C4-2B (cell line): ENCODE measurements around the gene GABRG3.
A peak's percentile ranks its signal among the peaks of the same experiment; 100 is the strongest.

Experiments used
- H3K27ac ChIP-seq: fragments of 450-650 bp; 2 replicates; pipeline ENCODE4 v1.5.1; 2017
- CTCF ChIP-seq: fragments of 450-650 bp; conservative IDR thresholded peaks from 2 replicates; pipeline ENCODE4 v1.5.1; 2017; ENCODE audit warnings: mild to moderate bottlenecking
- ZFX ChIP-seq: fragments of 450-650 bp; IDR thresholded peaks from 2 replicates; pipeline ENCODE4 v1.6.1; 2017

Gene GABRG3

GRCh38 chr15:26954403-26954802, 16.6 kb upstream of the GABRG3 start:
- no peak overlapping the region for H3K27ac ChIP-seq
- TF ChIP-seq ZFX (no peak), CTCF (no peak)

- H3K27ac ChIP-seq = no peak overlapping the region
Observed at GRCh38 chr15:26967719-26968269, 3.2 kb upstream of the GABRG3 start.

GRCh38 chr15:26968806-26969205, 2.2 kb upstream of the GABRG3 start:
- no peak overlapping the region for H3K27ac ChIP-seq
- TF ChIP-seq ZFX (no peak), CTCF (no peak)

More at GRCh38 chr15:26967719-26968269, 3.2 kb upstream of the GABRG3 start:
- no peak for TF ChIP-seq ZFX
- TF ChIP-seq CTCF = no peak

GRCh38 chr15:26971271-26972018, 464 bp downstream of the GABRG3 start:
- H3K27ac ChIP-seq = peak overlapping the region; percentile 24
- TF ChIP-seq ZFX (peak; percentile 15; the same call in 1 of the 2 replicates), CTCF (peak; percentile 23)

- TF ChIP-seq ZFX = no peak
- H3K27ac ChIP-seq = no peak overlapping the region
Observed at GRCh38 chr15:26972636-26973035, 1.7 kb downstream of the GABRG3 start.

- TF ChIP-seq CTCF (peak; percentile 82), ZFX (no peak)
- H3K27ac ChIP-seq = no peak overlapping the region
Observed at GRCh38 chr15:26974120-26974780, 3.3 kb downstream of the GABRG3 start.

- no peak for TF ChIP-seq CTCF
- no peak for TF ChIP-seq ZFX
- H3K27ac ChIP-seq = no peak overlapping the region
Observed at GRCh38 chr15:26981492-26981891, 10.5 kb downstream of the GABRG3 start.
